ENCODE data around the gene CTNND2. TPM values are rescaled to one million over a fixed set of nuclear protein-coding genes. Genes with fewer than 3 reads are reported as not detected.

CTNND2 gene
- total RNA-seq, result not detected
- total RNA-seq (2013), result 0.45 TPM

- no peak within 1 kb of the TSS for H3K4me3 Mint-ChIP-seq
- H3K4me3 ChIP-seq (ENCODE audit: low read length), result no peak within 1 kb of the TSS
- intact Hi-C loops (cut with micrococcal nuclease), result no loop called here
- peaks cover 3 to 4% of the 10 kb centered on the region in 2 donors for H3K9me3 Mint-ChIP-seq
- H3K9me3 ChIP-seq (ENCODE audit: control insufficient read depth, insufficient read depth, low read length), result no peaks in the 10 kb centered on the region
- no peak for DNase-seq
- no peaks in the 10 kb centered on the region for H3K4me1 ChIP-seq (ENCODE audit: control insufficient read depth, insufficient read depth, low read length)
- H3K36me3 Mint-ChIP-seq, result no peaks in the 10 kb centered on the region
- H3K4me1 Mint-ChIP-seq, result peaks cover 0 to 13% of the 10 kb centered on the region in 2 donors
- ATAC-seq, result no peak
- 3% methylated on average over 64 of the region's 64 CpGs for WGBS (ENCODE audit: insufficient coverage)
- TF ChIP-seq CTCF (IDR thresholded peaks at IDR 0.05), result no peak
- peaks cover 26 to 52% of the 10 kb centered on the region in 2 donors for H3K27me3 Mint-ChIP-seq (ENCODE audit: low read depth in 2 of 2)
- no peak within 1 kb of the TSS for H3K27ac ChIP-seq (ENCODE audit: low read length)
- no peak within 1 kb of the TSS for H3K27ac Mint-ChIP-seq
- peaks cover 17% of the 10 kb centered on the region for H3K27me3 ChIP-seq (ENCODE audit: control insufficient read depth, insufficient read depth, low read length)
- no peaks in the 10 kb centered on the region for H3K36me3 ChIP-seq (ENCODE audit: control insufficient read depth, insufficient read depth, low read length)
These were observed at the start of gene CTNND2 for GRCh38 chr5:11904265-11904906. Gene CTNND2, minus strand, starts transcription at chr5:11904446. Its CDS starts 593 bp downstream, at chr5:11903853.

- DNase-seq (no peak), ATAC-seq (no peak)
- no peak overlapping the region for H3K4me3 ChIP-seq (ENCODE audit: low read length)
- intact Hi-C loops (cut with micrococcal nuclease), result no loop called here
- no peaks in the 10 kb centered on the region for H3K36me3 ChIP-seq (ENCODE audit: control insufficient read depth, insufficient read depth, low read length)
- no peak overlapping the region for H3K4me3 Mint-ChIP-seq
- H3K4me1 ChIP-seq (ENCODE audit: control insufficient read depth, insufficient read depth, low read length), result no peaks in the 10 kb centered on the region
- no peak for TF ChIP-seq CTCF (IDR thresholded peaks at IDR 0.05)
- H3K27me3 Mint-ChIP-seq (ENCODE audit: low read depth in 2 of 2), result no peaks in the 10 kb centered on the region
- no peaks in the 10 kb centered on the region for H3K36me3 Mint-ChIP-seq
- no peak overlapping the region for H3K27ac Mint-ChIP-seq
- H3K9me3 Mint-ChIP-seq, result peaks cover 4 to 10% of the 10 kb centered on the region in 2 donors
- H3K4me1 Mint-ChIP-seq, result no peaks in the 10 kb centered on the region
- H3K9me3 ChIP-seq (ENCODE audit: control insufficient read depth, insufficient read depth, low read length), result no peaks in the 10 kb centered on the region
- H3K27me3 ChIP-seq (ENCODE audit: control insufficient read depth, insufficient read depth, low read length), result no peaks in the 10 kb centered on the region
- no peak overlapping the region for H3K27ac ChIP-seq (ENCODE audit: low read length)
These were observed 42.1 kb upstream of the CTNND2 start for GRCh38 chr5:11946317-11946716.

- no peak overlapping the region for H3K27ac ChIP-seq (ENCODE audit: low read length)
- no peak for DNase-seq
- H3K27me3 ChIP-seq (ENCODE audit: control insufficient read depth, insufficient read depth, low read length), result no peaks in the 10 kb centered on the region
- intact Hi-C loops (cut with micrococcal nuclease), result no loop called here
- Mint-ChIP-seq H3K4me3 (no peak overlapping the region), H3K4me1 (no peaks in the 10 kb centered on the region), H3K27me3 (ENCODE audit: low read depth in 2 of 2) (no peaks in the 10 kb centered on the region), H3K9me3 (peaks cover 14 to 15% of the 10 kb centered on the region in 2 donors), H3K36me3 (no peaks in the 10 kb centered on the region), H3K27ac (no peak overlapping the region)
- H3K4me1 ChIP-seq (ENCODE audit: control insufficient read depth, insufficient read depth, low read length), result no peaks in the 10 kb centered on the region
- no peaks in the 10 kb centered on the region for H3K36me3 ChIP-seq (ENCODE audit: control insufficient read depth, insufficient read depth, low read length)
- TF ChIP-seq CTCF (IDR thresholded peaks at IDR 0.05), result no peak
- H3K9me3 ChIP-seq (ENCODE audit: control insufficient read depth, insufficient read depth, low read length), result no peaks in the 10 kb centered on the region
- H3K4me3 ChIP-seq (ENCODE audit: low read length), result no peak overlapping the region
- no peak for ATAC-seq
These were observed 37.3 kb upstream of the CTNND2 start for GRCh38 chr5:11941566-11941965.

GRCh38 chr5:11931638-11932037 lies 27.4 kb upstream of the CTNND2 start:
- H3K27me3 ChIP-seq (ENCODE audit: control insufficient read depth, insufficient read depth, low read length), result no peaks in the 10 kb centered on the region
- WGBS (ENCODE audit: insufficient coverage), result 93% methylated on average over 20 of the region's 20 CpGs
- H3K4me3 ChIP-seq (ENCODE audit: low read length), result no peak overlapping the region
- no peaks in the 10 kb centered on the region for H3K4me1 Mint-ChIP-seq
- H3K9me3 Mint-ChIP-seq, result peaks cover 9 to 11% of the 10 kb centered on the region in 2 donors
- no peak overlapping the region for H3K27ac Mint-ChIP-seq
- H3K36me3 ChIP-seq (ENCODE audit: control insufficient read depth, insufficient read depth, low read length), result no peaks in the 10 kb centered on the region
- intact Hi-C loops (cut with micrococcal nuclease), result no loop called here
- no peak for TF ChIP-seq CTCF (IDR thresholded peaks at IDR 0.05)
- no peak overlapping the region for H3K27ac ChIP-seq (ENCODE audit: low read length)
- ATAC-seq (no peak), DNase-seq (no peak)
- no peaks in the 10 kb centered on the region for H3K27me3 Mint-ChIP-seq (ENCODE audit: low read depth in 2 of 2)
- H3K9me3 ChIP-seq (ENCODE audit: control insufficient read depth, insufficient read depth, low read length), result no peaks in the 10 kb centered on the region
- no peaks in the 10 kb centered on the region for H3K4me1 ChIP-seq (ENCODE audit: control insufficient read depth, insufficient read depth, low read length)
- no peak overlapping the region for H3K4me3 Mint-ChIP-seq
- H3K36me3 Mint-ChIP-seq, result no peaks in the 10 kb centered on the region
